ENCODE results near the gene AUTS2. TPM values are rescaled to one million over a fixed set of nuclear protein-coding genes. Genes with fewer than 3 reads are reported as not detected.

The AUTS2 gene
- polyA plus RNA-seq, 3 donors, result 0.08 to 0.35 TPM; not detected in 1

DNA sequence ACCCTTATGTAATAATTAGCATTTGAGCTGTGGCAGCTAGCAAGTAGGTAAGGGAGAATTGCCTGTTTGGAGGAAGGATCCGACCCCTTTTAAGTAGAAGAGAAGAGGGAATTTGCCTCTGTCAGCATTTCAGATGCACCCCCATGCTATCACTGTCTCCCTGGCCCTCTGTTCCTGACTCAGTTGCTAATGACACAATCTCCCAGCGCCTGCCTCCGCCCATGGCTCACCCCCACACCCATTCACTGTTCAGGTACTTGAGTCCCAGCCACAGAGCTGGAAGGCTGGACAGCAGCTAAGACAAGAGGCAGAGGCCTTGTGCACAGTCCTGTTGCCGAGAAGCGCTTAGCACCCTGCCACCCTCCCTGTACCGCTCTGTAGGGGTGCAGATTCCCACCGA, 1021.4 kb downstream of the AUTS2 start:
- no peaks in the 10 kb centered on the region for H3K4me1 ChIP-seq (ENCODE audit: control insufficient read depth in 1 of 2, insufficient read depth in 2 of 2, low read length in 2 of 2)
- intact Hi-C loops (cut with micrococcal nuclease), result no loop called here
- peaks cover 0 to 4% (median 2%) of the 10 kb centered on the region in 3 donors for H3K27me3 Mint-ChIP-seq (ENCODE audit: low read depth in 3 of 3)
- no peak overlapping the region for H3K4me2 ChIP-seq (replicated peaks; ENCODE audit: extremely low read depth, low read length, poor library complexity, severe bottlenecking)
- no peak overlapping the region for H3K4me3 ChIP-seq (replicated peaks in 1 of 3; ENCODE audit: low read depth in 2 of 3, low read length in 3 of 3)
- no peaks in the 10 kb centered on the region for H3K9me3 ChIP-seq (replicated peaks in 1 of 2; ENCODE audit: control insufficient read depth in 1 of 2, insufficient read depth in 1 of 2, low read length in 2 of 2)
- H3K9me3 Mint-ChIP-seq, result peaks cover 0 to 1% (median 0%) of the 10 kb centered on the region in 7 donors
- no peak overlapping the region for H2AFZ ChIP-seq (ENCODE audit: insufficient read depth, low read depth, low read length, poor library complexity, severe bottlenecking)
- no peak overlapping the region for H3K27ac ChIP-seq (ENCODE audit: low read depth in 1 of 2, low read length in 2 of 2)
- DNase-seq, result no peak
- H4K20me1 ChIP-seq (ENCODE audit: insufficient read depth, low read length), result no peaks in the 10 kb centered on the region
- no peaks in the 10 kb centered on the region for H3K36me3 ChIP-seq (replicated peaks in 1 of 2; ENCODE audit: control insufficient read depth in 1 of 2, insufficient read depth in 2 of 2, low read length in 2 of 2)
- H3K4me3 Mint-ChIP-seq, result no peak overlapping the region
- no peaks in the 10 kb centered on the region for H3K36me3 Mint-ChIP-seq
- no peaks in the 10 kb centered on the region for H3K4me1 Mint-ChIP-seq
- 96% methylated on average over 6 of the region's 7 CpGs for WGBS (ENCODE audit: insufficient coverage)
- no peaks in the 10 kb centered on the region for H3K27me3 ChIP-seq (ENCODE audit: control insufficient read depth in 2 of 2, insufficient read depth in 2 of 2, low read length in 2 of 2)
- no peak overlapping the region for H3K27ac Mint-ChIP-seq
- TF ChIP-seq, protein P1, sequence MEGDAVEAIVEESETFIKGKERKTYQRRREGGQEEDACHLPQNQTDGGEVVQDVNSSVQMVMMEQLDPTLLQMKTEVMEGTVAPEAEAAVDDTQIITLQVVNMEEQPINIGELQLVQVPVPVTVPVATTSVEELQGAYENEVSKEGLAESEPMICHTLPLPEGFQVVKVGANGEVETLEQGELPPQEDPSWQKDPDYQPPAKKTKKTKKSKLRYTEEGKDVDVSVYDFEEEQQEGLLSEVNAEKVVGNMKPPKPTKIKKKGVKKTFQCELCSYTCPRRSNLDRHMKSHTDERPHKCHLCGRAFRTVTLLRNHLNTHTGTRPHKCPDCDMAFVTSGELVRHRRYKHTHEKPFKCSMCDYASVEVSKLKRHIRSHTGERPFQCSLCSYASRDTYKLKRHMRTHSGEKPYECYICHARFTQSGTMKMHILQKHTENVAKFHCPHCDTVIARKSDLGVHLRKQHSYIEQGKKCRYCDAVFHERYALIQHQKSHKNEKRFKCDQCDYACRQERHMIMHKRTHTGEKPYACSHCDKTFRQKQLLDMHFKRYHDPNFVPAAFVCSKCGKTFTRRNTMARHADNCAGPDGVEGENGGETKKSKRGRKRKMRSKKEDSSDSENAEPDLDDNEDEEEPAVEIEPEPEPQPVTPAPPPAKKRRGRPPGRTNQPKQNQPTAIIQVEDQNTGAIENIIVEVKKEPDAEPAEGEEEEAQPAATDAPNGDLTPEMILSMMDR (IDR thresholded peaks at IDR 0.05), result no peak
- H3K9ac ChIP-seq (ENCODE audit: insufficient read depth, low read length, poor library complexity, severe bottlenecking), result no peak overlapping the region
- H3K79me2 ChIP-seq (ENCODE audit: insufficient read depth, low read length), result no peaks in the 10 kb centered on the region

DNA sequence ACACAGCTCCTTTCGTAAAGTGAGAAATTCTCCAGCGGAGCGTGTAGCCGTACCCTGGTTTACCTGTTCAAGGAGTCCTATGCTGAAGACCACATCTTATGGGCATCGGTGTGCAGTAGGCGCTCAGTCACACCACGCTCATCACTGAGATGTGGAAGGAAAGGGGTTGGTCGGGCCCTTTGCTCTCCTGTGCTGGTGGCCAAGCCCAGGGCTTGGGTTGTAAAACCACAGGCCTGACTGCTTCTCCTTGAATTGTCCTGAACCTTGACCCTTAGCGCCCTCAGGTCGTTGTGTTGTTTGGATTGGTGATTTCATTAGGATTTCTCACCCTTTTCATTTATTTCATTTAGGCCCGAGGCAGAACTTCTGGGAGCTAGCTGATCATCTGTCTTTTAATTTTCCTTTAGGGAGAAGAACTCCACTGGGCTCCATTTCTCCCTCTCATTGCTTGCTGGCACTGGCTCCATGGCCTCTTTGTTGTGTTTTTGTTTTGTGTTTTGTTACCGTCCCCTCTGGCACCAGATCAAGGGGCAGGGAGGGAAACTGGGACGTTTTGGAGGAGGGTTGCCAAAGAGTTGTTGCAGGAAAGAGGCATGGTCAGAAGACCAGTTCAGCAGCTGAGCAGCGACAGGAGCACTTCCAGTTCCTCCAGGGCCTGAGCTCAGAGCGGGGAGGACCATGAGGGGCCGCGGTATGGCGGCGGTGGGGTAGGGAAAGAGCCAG, 1022.2 kb downstream of the AUTS2 start:
- Mint-ChIP-seq H3K9me3 (peaks cover 0 to 1% (median 0%) of the 10 kb centered on the region in 7 donors), H3K36me3 (no peaks in the 10 kb centered on the region), H3K27me3 (ENCODE audit: low read depth in 3 of 3) (peaks cover 0 to 4% (median 4%) of the 10 kb centered on the region in 3 donors), H3K4me1 (no peaks in the 10 kb centered on the region), H3K27ac (no peak overlapping the region), H3K4me3 (no peak overlapping the region)
- no peak overlapping the region for H3K27ac ChIP-seq (ENCODE audit: low read depth in 1 of 2, low read length in 2 of 2)
- H3K9ac ChIP-seq (ENCODE audit: insufficient read depth, low read length, poor library complexity, severe bottlenecking), result no peak overlapping the region
- DNase-seq, result no peak
- no peaks in the 10 kb centered on the region for H3K9me3 ChIP-seq (replicated peaks in 1 of 2; ENCODE audit: control insufficient read depth in 1 of 2, insufficient read depth in 1 of 2, low read length in 2 of 2)
- intact Hi-C loops (cut with micrococcal nuclease), result no loop called here
- no peaks in the 10 kb centered on the region for H3K79me2 ChIP-seq (ENCODE audit: insufficient read depth, low read length)
- TF ChIP-seq, protein P1 (IDR thresholded peaks at IDR 0.05), result no peak
- H3K27me3 ChIP-seq (ENCODE audit: control insufficient read depth in 2 of 2, insufficient read depth in 2 of 2, low read length in 2 of 2), result no peaks in the 10 kb centered on the region
- no peaks in the 10 kb centered on the region for H4K20me1 ChIP-seq (ENCODE audit: insufficient read depth, low read length)
- no peaks in the 10 kb centered on the region for H3K36me3 ChIP-seq (replicated peaks in 1 of 2; ENCODE audit: control insufficient read depth in 1 of 2, insufficient read depth in 2 of 2, low read length in 2 of 2)
- no peak overlapping the region for H2AFZ ChIP-seq (ENCODE audit: insufficient read depth, low read depth, low read length, poor library complexity, severe bottlenecking)
- WGBS (ENCODE audit: insufficient coverage), result 80% methylated on average over 11 of the region's 19 CpGs
- H3K4me3 ChIP-seq (replicated peaks in 1 of 3; ENCODE audit: low read depth in 2 of 3, low read length in 3 of 3), result no peak overlapping the region
- no peak overlapping the region for H3K4me2 ChIP-seq (replicated peaks; ENCODE audit: extremely low read depth, low read length, poor library complexity, severe bottlenecking)
- no peaks in the 10 kb centered on the region for H3K4me1 ChIP-seq (ENCODE audit: control insufficient read depth in 1 of 2, insufficient read depth in 2 of 2, low read length in 2 of 2)

Measured in CD14-positive monocyte (primary cell).